NCI-H748 (cell line): ENCODE data around the gene SLC15A5.

ENCODE experiments used
- DNase-seq: peaks from one replicate; lab custom pipeline; 2025; ENCODE audit not compliant: unreplicated experiment; lab: John Stamatoyannopoulos, UW

The SLC15A5 gene

DNA sequence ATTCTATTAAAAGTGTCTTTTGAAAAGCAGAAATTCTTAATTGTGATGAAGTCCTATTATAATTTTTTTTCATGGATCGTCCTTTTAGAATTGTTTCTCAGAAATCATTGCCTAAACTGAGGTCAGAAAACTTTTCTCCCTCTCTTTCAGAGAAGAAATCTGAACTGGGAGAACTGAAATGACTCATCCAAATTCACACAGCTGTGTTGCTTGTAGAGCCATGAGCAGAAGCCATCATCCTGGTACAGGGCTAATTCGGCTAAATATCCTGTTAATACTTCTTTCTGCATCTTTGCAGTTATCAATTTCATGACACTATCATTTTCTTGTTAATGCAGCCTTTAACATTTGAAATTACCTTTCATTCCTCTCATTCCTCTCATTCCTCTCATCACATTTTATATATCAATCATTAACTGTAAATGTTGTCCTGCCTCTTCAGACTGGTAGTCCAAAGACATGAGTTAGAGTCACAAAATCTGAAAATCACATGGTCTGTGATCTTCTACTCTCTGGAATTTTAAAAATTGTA is 15.5 kb downstream of the SLC15A5 start:
- DNase-seq, result no peak

DNA sequence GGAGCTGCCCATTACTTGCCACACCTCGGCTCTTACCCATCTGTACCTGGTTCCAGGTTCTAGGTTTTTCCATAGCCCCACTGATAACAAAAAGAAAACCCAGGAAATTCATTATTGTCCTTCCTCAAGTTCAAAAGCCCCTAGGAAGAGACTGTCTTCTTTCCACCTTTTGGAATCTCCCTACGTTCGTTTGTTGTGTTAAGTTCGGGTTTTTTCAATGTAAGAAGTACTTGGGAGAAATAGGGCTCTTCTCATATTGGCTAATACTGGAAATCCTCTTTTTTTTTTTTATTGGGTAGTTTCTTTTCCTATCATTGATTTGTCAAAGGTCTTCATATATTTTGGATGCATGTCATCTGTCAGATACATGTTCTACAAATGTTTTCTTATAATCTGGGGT is 17.3 kb downstream of the SLC15A5 start:
- no peak for DNase-seq

DNA sequence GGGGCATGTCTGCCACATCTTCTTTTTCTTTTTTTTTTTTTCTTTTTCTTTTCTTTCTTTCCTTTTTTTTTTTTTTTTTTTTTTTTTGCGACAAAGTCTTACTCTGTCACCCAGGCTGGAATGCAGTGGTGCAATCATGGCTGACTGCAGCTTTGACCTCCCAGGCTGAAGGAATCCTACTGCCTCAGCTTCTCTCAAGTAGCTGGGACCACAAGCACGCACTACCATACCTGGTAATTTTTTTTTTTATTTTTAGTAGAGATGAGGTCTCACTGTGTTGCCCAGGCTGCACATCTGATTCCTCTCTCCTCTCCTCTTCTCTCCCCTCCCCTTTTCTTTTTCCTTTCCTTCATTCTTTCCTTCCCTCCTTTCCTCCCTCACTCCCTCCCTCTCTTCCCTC is 18.5 kb downstream of the SLC15A5 start:
- DNase-seq, result no peak

DNA sequence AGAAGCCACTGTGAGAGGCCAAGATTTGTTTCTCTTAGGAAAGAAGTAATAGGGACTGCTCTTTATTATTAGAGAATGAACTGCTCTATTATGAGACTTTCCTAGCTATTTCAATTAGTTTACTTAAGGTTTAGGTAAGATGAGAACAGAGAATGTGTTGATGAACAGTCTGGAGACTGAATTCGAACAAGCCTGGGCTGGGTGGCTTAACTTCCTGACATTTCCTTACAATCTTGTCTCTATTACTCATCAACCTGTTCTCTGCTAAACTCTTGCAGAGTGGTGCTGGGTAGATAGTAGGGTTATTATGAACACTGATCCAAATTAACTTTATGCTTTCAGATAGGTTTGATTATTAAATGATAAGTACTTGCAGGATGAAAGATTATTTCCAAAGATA is 31.2 kb downstream of the SLC15A5 start:
- DNase-seq, result no peak

DNA sequence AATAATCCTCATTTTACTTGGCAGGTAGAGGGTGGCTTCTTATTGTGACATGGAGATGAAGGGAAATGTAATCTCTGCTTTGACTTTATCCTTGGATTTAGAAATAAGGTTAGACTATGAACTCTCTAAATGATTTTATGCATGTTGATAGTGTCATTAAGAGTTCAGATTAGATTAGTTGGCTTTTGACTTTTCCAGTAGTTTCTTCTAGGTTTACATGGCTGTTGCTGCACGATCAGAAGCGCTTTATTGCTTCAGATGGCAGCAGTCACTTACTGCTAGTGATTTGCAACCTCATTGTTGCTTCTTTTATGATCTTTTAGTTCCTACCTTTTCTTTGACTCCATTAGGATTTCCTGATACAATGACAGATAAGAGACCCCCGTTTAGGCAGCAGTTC is 32.3 kb downstream of the SLC15A5 start:
- DNase-seq, result no peak

DNA sequence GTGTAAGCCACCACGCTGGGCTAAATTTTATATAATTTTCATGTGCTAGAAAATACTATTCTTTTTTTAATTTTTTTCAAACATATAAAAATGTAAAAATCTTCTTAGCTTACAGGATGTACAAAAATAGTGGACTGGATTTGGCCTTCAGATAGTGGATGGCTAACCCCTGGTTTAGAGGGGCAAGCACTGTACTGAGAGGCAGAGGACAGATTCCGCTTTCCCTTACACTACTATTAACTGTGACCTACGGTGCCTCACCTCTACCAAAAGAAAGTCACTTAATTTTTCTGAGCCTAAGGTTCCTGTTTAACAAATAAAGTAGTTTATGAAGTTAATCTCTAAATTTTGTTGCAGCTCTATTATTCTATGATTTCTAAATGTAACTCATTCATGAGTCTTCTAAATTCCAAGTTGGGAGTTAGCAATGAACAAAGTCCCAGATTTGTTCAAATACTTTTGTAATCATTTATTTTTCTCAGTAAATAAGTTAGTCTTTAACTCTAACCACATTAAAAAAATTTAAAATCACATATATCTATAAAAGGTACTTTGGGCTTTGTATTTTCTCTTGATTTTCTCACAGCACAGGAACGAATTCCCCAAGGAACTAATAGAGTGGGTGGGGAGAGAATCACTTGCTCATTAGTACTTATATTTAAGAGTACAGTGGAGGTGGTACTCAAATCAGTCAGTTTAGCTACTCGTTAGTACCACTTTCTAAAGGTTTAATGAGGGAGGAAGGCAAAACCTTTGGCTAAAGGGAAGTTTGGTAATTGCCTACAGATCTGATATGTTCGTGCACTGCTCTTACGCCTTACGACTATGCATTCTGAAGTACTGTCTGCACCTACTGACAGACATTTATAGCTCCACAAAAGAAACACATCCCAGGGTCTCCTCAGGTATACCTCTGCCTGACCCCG is 33.7 kb downstream of the SLC15A5 start:
- no peak for DNase-seq

DNA sequence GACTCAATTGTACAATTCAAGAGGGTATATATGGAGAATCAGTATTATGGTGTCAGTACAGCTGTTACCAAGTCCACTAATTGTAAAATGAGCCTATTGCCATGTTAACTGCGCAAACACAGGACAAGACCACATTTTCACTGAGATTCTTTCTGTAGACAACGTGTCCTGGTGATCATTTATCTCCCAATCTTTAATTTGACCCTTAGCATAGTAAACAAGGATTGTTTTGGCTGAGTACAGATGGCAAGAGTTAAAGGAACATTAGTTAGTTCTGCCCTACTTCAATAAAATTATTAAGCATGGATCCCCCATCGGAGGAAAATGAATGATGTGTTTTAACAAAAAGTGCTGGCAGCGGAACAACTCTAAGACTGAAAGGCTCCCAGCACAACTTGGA is 36.1 kb downstream of the SLC15A5 start:
- DNase-seq, result no peak

DNA sequence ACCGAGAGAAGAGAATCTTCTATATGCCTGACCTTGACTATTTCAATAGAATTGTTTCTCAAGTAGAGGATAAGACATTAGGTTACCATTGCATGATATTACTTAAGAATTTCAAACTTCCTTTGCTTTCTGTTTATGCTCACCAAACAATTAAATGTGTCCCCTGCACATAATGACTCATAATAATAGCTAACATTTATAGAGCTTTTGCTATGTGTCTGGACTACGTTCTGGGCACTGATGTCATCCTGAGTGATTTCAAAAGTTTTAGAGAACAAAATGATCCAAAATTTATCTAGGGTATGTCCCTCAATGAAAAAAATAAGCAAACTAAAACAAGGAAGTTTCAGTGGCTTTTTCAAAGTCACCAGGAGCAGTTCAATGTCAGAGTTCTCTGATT is 38.8 kb downstream of the SLC15A5 start:
- no peak for DNase-seq

DNA sequence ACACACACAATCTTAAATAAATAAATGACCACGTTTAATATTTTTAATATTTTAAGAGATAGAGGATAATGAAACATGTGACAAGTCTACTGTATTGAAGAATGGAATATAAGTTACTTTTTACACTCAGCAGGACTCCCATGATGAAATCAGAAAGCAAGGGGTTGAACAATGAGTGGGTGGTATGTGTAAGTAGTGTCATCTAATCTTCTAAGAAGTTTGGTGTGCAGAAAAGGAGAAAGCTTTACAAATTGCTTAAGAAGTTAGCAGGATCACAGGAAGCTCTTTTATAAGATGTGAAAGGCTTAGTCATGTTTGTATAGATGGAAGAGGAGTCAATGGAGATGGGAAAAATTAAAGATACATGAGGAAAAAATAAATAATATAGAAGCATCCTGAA is 47.8 kb downstream of the SLC15A5 start:
- DNase-seq, result no peak

DNA sequence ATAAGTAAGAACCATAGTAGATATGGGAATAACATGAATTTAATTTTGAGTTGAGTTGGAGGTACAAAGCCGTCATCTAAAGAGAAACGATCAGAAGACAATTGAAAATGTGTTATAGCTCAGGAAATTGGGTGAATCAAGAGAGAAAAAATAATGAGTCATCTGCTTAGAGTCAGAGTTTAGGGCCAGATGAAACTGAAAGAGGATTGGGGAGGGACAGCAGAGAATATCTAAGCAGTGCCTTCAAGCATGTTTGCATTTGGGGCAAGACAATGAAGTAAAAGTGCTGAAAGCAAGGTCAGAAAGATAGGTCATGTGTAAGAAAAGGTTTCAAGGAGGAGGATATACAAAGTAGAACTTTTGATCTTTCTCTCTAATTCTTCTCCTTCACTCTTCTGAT is 49.4 kb downstream of the SLC15A5 start:
- DNase-seq, result no peak

DNA sequence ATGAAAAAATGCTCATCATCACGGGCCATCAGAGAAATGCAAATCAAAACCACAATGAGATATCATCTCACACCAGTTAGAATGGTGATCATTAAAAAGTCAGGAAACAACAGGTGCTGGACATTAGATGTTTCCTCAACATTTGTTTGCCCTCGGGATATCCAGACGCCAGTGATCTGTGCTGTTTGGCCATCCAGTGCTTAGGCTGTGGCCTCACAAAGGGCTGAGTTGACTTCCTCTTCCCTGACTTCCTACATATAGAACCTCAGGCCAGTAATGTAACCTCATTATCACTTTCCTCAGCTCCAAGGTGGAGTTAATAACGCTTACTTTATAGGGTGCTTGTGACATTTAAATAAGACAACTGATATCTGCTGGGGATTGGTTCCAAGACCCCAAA is 51.8 kb downstream of the SLC15A5 start:
- DNase-seq, result no peak

DNA sequence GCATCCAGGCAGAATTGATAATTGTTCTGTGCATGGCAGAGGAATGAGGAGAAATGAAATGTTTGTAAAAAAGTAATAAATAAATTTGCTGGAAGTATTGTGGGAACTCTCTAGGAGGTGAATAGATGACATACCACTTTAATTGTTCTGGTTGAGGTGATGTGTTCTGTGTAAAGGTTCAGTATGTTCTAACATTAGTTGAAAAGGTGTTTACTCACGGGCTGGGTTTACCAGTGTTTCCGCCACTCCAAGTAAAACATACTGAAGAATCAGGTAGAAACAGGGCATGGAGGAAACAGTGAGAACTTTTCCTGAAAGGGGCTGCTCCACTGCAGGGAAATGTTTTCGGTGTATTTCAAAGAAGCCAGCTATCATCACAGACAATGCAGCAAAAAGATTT is 53.3 kb downstream of the SLC15A5 start:
- DNase-seq, result no peak

DNA sequence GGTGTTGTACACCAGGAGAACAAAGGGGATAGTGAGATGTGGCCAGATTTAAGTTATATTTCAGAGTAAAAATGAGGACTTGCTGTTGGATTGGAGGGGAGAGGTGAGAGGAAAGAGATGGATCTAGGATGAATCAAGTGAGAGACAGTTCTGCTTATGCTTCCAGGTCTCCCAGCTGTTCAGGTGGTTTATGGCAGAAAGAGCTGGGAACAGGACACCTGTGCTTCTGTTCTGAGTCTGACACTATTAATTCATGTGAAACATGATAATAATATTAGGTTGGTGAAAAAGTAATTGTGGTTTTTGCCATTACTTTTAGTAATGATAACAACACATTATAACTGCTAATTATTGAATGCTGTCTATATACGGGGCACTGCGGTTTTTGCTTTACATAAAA is 55.7 kb downstream of the SLC15A5 start:
- no peak for DNase-seq

DNA sequence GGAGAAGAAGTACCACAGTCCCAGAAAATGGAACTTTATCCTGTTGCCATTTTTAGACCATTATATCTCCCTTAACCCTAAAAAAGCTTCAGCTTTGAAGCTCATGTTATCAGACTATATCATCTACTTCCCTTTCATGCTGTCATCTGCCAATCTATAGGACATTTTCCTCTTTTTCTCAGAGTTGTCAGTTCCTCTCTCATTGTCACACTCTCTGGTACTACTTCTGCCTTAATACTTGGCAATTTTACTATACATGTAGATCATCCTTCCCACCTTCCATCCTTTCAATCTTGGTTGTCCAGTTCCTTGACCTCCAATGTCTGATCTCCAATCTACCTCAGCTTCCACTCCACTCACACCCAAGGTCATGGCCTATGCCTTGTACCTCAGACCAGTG is 57.4 kb downstream of the SLC15A5 start:
- no peak for DNase-seq

DNA sequence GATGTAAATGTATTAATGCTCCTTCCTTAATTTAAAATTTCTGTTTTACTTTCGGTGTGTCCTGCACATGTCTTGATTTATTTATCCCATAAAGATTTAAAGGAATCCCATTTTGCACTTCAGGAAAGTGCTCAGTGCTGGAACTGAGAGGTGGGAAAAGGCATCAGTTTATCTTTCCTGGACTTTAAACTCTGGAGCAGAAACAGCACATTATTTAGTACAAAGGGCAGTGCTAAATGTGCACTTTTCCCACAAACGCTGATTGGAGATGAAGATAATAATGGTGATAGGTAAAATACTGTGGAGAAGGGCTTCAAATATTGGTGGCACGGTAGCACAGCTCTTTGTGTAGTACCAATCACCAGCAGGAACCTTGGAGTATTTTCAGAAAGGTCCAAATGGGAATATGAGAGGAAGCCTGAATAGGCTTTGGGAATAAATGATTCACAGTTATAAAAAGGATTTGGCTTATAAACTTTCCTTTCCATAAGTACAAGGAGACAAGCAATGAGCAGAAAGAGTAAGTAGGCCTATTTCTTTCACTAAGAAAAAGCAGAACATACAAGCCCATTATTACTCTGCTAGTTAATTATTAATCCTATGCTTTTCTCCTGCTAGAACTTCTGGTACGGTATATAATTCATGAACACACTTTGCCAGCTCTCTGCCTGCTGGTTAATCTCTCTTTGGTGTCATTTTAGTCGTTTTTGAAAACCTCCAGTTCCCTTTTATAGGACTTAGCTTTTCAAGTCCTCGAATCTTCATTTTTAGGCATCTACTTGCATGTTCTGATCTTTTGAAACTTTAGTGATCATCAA is 58.3 kb downstream of the SLC15A5 start:
- no peak for DNase-seq

DNA sequence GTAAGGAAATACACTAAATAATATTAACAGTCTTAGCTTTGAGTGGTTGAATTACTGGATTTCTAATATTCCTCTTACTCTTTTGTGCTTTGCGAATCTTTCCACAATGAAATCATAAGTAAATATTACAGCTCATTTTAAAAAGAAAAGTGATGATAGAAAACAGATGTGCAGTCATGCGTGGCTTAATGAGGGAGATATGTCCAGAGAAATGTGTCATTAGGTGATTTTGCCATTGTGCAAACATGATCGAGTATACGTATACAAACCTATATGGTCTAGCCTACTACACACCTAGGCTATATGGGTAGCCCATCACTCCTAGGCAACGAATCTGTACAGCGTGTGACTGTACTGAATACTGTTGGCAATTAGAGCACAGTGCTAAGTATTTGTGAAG is 59.3 kb downstream of the SLC15A5 start:
- peak; percentile 22 for DNase-seq

DNA sequence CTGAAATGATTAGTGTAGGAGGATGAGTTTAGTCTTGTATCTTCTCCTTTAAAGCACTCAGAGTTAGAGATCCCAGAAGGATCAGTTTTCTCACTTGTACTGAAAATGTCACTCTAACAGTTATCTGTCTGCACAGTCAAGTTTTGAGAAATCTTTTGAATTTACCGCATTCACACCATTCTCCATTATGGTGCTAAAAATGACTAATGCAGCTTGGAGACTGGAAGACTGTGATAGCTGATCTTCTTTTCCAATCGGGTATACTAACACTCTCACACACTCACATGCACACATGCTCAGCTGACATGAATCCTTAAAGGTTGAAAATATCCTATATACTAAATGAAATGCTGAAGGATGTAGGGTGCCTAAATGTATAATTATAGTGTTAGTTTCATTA is 65.8 kb downstream of the SLC15A5 start:
- no peak for DNase-seq

DNA sequence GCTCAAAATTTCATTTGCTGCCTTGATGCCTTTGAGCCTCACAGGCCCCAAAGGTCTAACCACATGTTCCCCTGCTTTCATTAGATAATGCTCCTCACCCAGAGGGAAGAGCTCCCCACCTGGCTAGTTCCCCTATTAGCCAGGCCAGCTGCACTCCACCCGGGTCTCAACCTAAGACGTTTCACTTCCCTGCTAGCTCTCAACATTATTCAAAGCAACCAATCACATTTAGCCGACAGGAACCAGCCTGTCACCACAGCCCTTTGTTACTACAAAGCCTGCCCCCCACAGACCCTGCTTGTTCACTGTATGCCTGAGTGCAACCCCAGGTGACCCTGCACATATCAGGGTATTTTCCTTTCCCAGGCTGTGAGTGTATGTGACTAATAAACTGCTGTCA is 78.6 kb downstream of the SLC15A5 start:
- DNase-seq, result peak; percentile 86

DNA sequence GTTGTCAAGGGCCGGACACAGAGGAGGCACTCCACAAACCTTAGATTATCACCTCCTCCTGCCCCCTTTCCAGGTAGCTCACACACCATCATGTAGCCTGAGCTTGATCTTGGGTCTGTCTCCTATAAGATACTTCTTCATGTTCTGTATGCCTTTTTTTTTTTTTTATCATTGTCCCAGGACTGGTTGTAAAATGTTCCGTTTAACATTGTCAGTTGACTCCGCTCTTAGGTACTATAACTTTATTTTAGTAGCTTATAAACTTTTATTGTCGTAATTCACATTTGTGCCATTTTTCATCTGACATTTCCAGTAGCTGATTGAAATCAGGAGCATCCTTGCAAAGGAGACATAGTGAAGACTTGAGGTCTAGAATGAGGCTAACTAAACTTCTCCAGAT is 79.9 kb downstream of the SLC15A5 start:
- no peak for DNase-seq

DNA sequence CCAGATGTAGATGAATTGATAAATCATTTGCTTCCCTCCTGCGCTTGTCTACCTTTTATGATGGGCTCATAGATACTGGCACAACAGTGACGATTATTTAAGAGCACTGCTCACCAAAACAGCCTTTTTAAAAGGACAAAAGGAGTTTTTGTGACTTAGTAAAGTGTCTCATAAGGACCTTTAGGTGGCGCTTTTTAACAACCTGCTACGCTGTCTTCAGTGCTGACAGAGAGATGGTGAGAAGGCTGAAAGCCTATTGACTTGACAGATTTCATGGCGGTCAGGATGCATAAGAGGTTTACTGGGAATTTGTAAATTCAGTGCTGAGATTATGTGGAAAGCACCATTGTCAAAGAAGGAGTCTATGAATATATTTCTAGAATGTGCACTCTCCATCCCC is 87.6 kb downstream of the SLC15A5 start:
- peak; percentile 92 for DNase-seq

DNA sequence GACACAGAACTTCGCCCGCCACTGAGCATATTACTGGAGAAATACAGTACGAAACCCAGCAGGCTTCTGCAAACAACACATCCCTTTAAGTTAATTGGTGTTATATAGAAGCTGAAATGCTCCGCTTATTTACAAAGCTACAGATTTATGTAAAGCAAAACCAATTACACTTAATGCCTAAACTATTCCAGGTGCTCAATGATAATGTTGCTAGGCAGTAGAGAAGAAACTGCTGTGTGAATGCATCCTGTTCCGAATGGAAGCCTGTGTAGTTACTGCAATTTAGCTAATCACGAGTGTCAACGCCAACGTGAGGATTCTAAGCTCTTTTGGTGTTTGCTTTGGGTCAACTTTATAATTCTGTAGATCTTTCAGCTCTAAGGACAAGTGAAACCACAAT is 89.8 kb downstream of the SLC15A5 start:
- DNase-seq, result peak; percentile 99

DNA sequence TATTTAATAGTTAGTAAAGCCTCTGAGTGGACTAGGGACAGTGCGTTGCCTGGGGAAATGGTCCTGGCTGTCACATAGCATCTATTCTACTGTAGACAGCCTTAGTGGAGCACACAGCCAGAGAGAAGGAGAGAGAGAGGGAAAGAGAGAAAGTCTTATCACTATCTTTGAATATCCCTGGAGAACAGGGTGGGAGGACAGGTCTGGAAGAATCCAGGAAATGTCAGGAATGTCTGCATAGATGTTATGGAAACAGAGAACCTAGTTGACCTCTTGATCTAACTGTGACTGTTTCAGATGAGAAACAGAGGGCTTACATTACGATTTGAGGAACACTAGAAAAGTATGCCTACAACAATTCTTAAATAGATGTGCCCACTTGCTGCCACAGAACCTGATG is 92.8 kb downstream of the SLC15A5 start:
- no peak for DNase-seq
